Mesothelial cell of epicardium (in vitro differentiated cells): ENCODE data around the gene SLC12A5. TPM values are rescaled to one million over a fixed set of nuclear protein-coding genes. Genes with fewer than 3 reads are reported as not detected.

Experiments used
- DNase-seq, 2 experiments: peaks; one replicate each; pipeline ENCODE4 v3.0.0; 2021; ENCODE audit warnings: low spot score in 2 of 2; ENCODE audit not compliant: unreplicated experiment in 2 of 2
- H3K27ac Mint-ChIP-seq: 2 replicates; pipeline ENCODE4 v1.8.0; 2021; ENCODE audit warnings: mixed read lengths
- H3K27me3 Mint-ChIP-seq: 2 replicates; pipeline ENCODE4 v1.8.0; 2021; ENCODE audit warnings: low read depth, mixed read lengths
- H3K36me3 Mint-ChIP-seq: 2 replicates; pipeline ENCODE4 v1.8.0; 2021; ENCODE audit warnings: mixed read lengths
- H3K4me1 Mint-ChIP-seq: 2 replicates; pipeline ENCODE4 v1.8.0; 2021; ENCODE audit warnings: mixed read lengths
- H3K4me3 Mint-ChIP-seq: 2 replicates; pipeline ENCODE4 v1.8.0; 2021; ENCODE audit warnings: mild to moderate bottlenecking, moderate library complexity, mixed read lengths
- H3K9me3 Mint-ChIP-seq: 2 replicates; pipeline ENCODE4 v1.8.0; 2021; ENCODE audit warnings: mixed read lengths
- total RNA-seq: library from RNA; stranded (reverse); gene quantifications from 3 replicates; pipeline ENCODE4 v1.2.1, GENCODE V29; 2021
- TF ChIP-seq, protein P1 (sequence below): fragments of 200-600 bp; sonication (generic); IDR thresholded peaks from one replicate; pipeline ENCODE4 v1.5.0; 2021; ENCODE audit warnings: antibody characterized with exemption; ENCODE audit not compliant: unreplicated experiment

SLC12A5 gene
- total RNA-seq, 1 donor from 2014 or later = 6.9 TPM

GRCh38 chr20:46084805-46085178, 55.8 kb downstream of the SLC12A5 start:
- H3K27ac Mint-ChIP-seq = peak overlapping the region; percentile 9
- no peak overlapping the region for H3K4me3 Mint-ChIP-seq
- TF ChIP-seq, protein P1, sequence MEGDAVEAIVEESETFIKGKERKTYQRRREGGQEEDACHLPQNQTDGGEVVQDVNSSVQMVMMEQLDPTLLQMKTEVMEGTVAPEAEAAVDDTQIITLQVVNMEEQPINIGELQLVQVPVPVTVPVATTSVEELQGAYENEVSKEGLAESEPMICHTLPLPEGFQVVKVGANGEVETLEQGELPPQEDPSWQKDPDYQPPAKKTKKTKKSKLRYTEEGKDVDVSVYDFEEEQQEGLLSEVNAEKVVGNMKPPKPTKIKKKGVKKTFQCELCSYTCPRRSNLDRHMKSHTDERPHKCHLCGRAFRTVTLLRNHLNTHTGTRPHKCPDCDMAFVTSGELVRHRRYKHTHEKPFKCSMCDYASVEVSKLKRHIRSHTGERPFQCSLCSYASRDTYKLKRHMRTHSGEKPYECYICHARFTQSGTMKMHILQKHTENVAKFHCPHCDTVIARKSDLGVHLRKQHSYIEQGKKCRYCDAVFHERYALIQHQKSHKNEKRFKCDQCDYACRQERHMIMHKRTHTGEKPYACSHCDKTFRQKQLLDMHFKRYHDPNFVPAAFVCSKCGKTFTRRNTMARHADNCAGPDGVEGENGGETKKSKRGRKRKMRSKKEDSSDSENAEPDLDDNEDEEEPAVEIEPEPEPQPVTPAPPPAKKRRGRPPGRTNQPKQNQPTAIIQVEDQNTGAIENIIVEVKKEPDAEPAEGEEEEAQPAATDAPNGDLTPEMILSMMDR = no peak
- H3K4me1 Mint-ChIP-seq = peaks cover 56% of the 10 kb centered on the region
- DNase-seq = no peak
- no peaks in the 10 kb centered on the region for H3K36me3 Mint-ChIP-seq
- no peaks in the 10 kb centered on the region for H3K27me3 Mint-ChIP-seq
- H3K9me3 Mint-ChIP-seq = no peaks in the 10 kb centered on the region

DNA sequence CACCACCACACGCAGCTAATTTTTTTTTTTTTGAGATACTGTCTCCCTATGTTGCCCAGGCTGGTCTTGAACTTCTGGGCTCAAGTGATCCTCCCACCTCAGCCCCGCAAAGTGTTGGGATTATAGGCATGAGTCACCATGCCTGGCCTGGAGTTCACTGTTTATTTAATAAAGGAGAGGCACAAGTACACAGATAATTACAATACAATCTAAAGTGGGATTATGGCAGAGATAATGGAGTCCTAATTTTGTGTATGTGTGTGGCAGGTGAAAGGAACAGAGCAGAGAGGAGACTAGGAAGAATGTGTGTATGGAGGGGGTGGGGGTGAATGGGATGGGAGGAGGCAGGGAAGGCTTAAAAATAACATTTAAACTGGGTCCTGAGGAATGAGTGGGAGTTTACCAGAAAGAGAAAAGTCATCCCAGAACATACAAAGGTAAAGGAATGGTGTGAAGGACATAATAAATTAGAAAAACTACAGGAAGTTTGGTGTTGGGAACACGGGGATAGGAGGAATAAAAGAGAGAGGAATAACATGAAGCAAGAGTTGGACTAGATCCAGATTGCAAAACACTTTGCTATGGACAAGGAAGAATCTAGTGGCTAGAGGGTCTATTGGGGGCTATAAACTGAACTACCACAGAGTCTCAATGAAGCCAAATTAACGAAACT, 56.3 kb downstream of the SLC12A5 start:
- no peak overlapping the region for H3K4me3 Mint-ChIP-seq
- no peaks in the 10 kb centered on the region for H3K9me3 Mint-ChIP-seq
- peak overlapping the region; percentile 9 for H3K27ac Mint-ChIP-seq
- H3K4me1 Mint-ChIP-seq = peaks cover 61% of the 10 kb centered on the region
- no peaks in the 10 kb centered on the region for H3K36me3 Mint-ChIP-seq
- no peak for DNase-seq
- H3K27me3 Mint-ChIP-seq = no peaks in the 10 kb centered on the region
- TF ChIP-seq, protein P1 = no peak

GRCh38 chr20:46087161-46087560, 58.1 kb downstream of the SLC12A5 start:
- Mint-ChIP-seq H3K27me3 (no peaks in the 10 kb centered on the region), H3K4me1 (peaks cover 61% of the 10 kb centered on the region), H3K4me3 (peak overlapping the region; percentile 22), H3K27ac (no peak overlapping the region), H3K9me3 (no peaks in the 10 kb centered on the region), H3K36me3 (no peaks in the 10 kb centered on the region)
- no peak for DNase-seq
- TF ChIP-seq, protein P1 = peak; percentile 14

GRCh38 chr20:46088409-46089166, 59.6 kb downstream of the SLC12A5 start:
- H3K27me3 Mint-ChIP-seq = no peaks in the 10 kb centered on the region
- H3K4me3 Mint-ChIP-seq = peak overlapping the region; percentile 85
- TF ChIP-seq, protein P1 = no peak
- peaks cover 53% of the 10 kb centered on the region for H3K4me1 Mint-ChIP-seq
- no peak for DNase-seq
- peak overlapping the region; percentile 93 for H3K27ac Mint-ChIP-seq
- H3K36me3 Mint-ChIP-seq = no peaks in the 10 kb centered on the region
- H3K9me3 Mint-ChIP-seq = no peaks in the 10 kb centered on the region

GRCh38 chr20:46089167-46089416, 60.1 kb downstream of the SLC12A5 start:
- H3K27ac Mint-ChIP-seq = peak overlapping the region; percentile 93
- TF ChIP-seq, protein P1 = no peak
- H3K36me3 Mint-ChIP-seq = no peaks in the 10 kb centered on the region
- H3K27me3 Mint-ChIP-seq = no peaks in the 10 kb centered on the region
- H3K4me3 Mint-ChIP-seq = peak overlapping the region; percentile 85
- peaks cover 52% of the 10 kb centered on the region for H3K4me1 Mint-ChIP-seq
- H3K9me3 Mint-ChIP-seq = no peaks in the 10 kb centered on the region
- peak in 1 of 2 experiments; percentile 37 for DNase-seq
